Stomach (tissue), 9 donors: ENCODE results near the gene TUBB1. TPM values are rescaled to one million over a fixed set of nuclear protein-coding genes. Genes with fewer than 3 reads are reported as not detected.

Experiments
- DNase-seq, 2 donors: peaks; one replicate each; pipeline versions ENCODE4 v3.0.0 to v3.0.0-alpha.2; 2013 to 2019
- H3K27ac ChIP-seq, 5 donors: fragments of 200-600 bp in 4 of 5; sonication (generic) in 4 of 5; one replicate each; pipeline ENCODE4 v1.5.1; 2013 to 2019; ENCODE audit warnings: mild to moderate bottlenecking in 1 of 5, moderate library complexity in 1 of 5
- H3K27me3 ChIP-seq, 3 donors: fragments of 200-600 bp; sonication (generic); one replicate each; pipeline ENCODE4 v1.5.1; 2017 to 2019; ENCODE audit warnings: mixed run types in 1 of 3
- H3K36me3 ChIP-seq, 4 donors: fragments of 200-600 bp; sonication (generic); 1 replicate in 3 of 4; 2 replicates in 1 of 4; pipeline ENCODE4 v1.5.1; 2016 to 2019
- H3K4me1 ChIP-seq, 4 donors: fragments of 200-600 bp; sonication (generic); one replicate each; pipeline ENCODE4 v1.5.1; 2016 to 2019
- H3K4me3 ChIP-seq, 4 donors: fragments of 200-600 bp; sonication (generic) in 3 of 4; one replicate each; pipeline ENCODE4 v1.5.1; 2016 to 2019; ENCODE audit warnings: mild to moderate bottlenecking in 1 of 4
- H3K9me3 ChIP-seq, 4 donors: fragments of 200-600 bp; sonication (generic); one replicate each; pipeline ENCODE4 v1.5.1; 2016 to 2019
- CTCF ChIP-seq, 7 experiments: fragments of 450-650 bp in 4 of 7; fragments of 200-600 bp in 3 of 7; sonication (generic) in 3 of 7; IDR thresholded peaks; one replicate each; pipeline ENCODE4 v1.5.1; 2016 to 2019; ENCODE audit warnings: antibody characterized with exemption in 7 of 7, control low read depth in 2 of 7, mild to moderate bottlenecking in 1 of 7
- EP300 ChIP-seq: sonication (generic); formaldehyde crosslinking; IDR thresholded peaks from one replicate; pipeline ENCODE4 v1.6.1; 2017; ENCODE audit warnings: antibody characterized with exemption
- POLR2A ChIP-seq, 4 donors: fragments of 450-650 bp; IDR thresholded peaks; one replicate each; pipeline ENCODE4 v1.6.1; 2016; ENCODE audit warnings: antibody characterized with exemption in 4 of 4, control low read depth in 2 of 4, mild to moderate bottlenecking in 1 of 4, moderate library complexity in 1 of 4
- POLR2AphosphoS5 ChIP-seq, 3 donors: sonication (generic); formaldehyde crosslinking; IDR thresholded peaks; one replicate each; pipeline ENCODE4 v1.6.1; 2016; ENCODE audit warnings: antibody characterized with exemption in 3 of 3
- WGBS, 5 donors: extraction: QIAGEN DNeasy Blood & Tissue Kit in 3 of 5; methylation state at CpG; one replicate each; pipeline versions ENCODE4 v1.1.5 to v1.1.7; 2013 to 2018; 5-methylcytosine and 5-hydroxymethylcytosine counted together
- intact Hi-C: fragments of 100-400 bp; cut with DNase I; formaldehyde crosslinking; loops from one replicate; pipeline ENCODE4 v1.15.1; 2023; ENCODE audit warnings: low total_unique reads
- polyA plus RNA-seq, 3 donors: library from polyadenylated mRNA; stranded (reverse); fragments of 200-250 nt; gene quantifications; one replicate each; pipeline ENCODE4 v1.2.3, GENCODE V29; 2013
- total RNA-seq, 5 donors: library from RNA; depleted of rRNA; stranded (reverse); fragments of >200 nt; gene quantifications; one replicate each; pipeline versions ENCODE4 v1.1.0 to v1.2.3, GENCODE V29; 2014 to 2016
- donor health status: healthy with polysubstance abuse.
- donor health status: Bipolar disorder and iron deficiency.
- donor health status: healthy.

Gene TUBB1
- total and polyA plus RNA-seq, 8 donors: 0.03 to 0.55 (median 0.12) TPM; not detected in 5

- H3K4me1 ChIP-seq: peaks cover 0 to 5% (median 1%) of the 10 kb centered on the region in 4 donors
- no peaks in the 10 kb centered on the region for H3K36me3 ChIP-seq
- H3K27ac ChIP-seq: no peak overlapping the region
- no peak for DNase-seq
- H3K27me3 ChIP-seq: peaks cover 0 to 21% (median 0%) of the 10 kb centered on the region in 3 donors
- H3K9me3 ChIP-seq: no peaks in the 10 kb centered on the region
- no peak overlapping the region for H3K4me3 ChIP-seq
- WGBS, 5 donors: 38 to 76% (median 39%) methylated on average over 2 of the region's 2 CpGs
- intact Hi-C loops: no loop called here
- no peak for TF ChIP-seq POLR2A (IDR thresholded peaks at IDR 0.05)
- TF ChIP-seq CTCF (IDR thresholded peaks at IDR 0.05): no peak
- no peak for TF ChIP-seq EP300
- no peak for TF ChIP-seq POLR2AphosphoS5 (IDR thresholded peaks at IDR 0.05)
Observed at GRCh38 chr20:59069026-59069425, 49.8 kb downstream of the TUBB1 start.

GRCh38 chr20:59071216-59071615 is 52.0 kb downstream of the TUBB1 start:
- TF ChIP-seq POLR2A (IDR thresholded peaks at IDR 0.05): no peak
- TF ChIP-seq CTCF (IDR thresholded peaks at IDR 0.05): no peak
- no peak for TF ChIP-seq EP300
- TF ChIP-seq POLR2AphosphoS5 (IDR thresholded peaks at IDR 0.05): no peak
- Histone ChIP-seq H3K4me1 (no peaks in the 10 kb centered on the region), H3K27ac (no peak overlapping the region), H3K27me3 (peaks cover 0 to 28% (median 0%) of the 10 kb centered on the region in 3 donors), H3K9me3 (no peaks in the 10 kb centered on the region), H3K36me3 (no peaks in the 10 kb centered on the region), H3K4me3 (no peak overlapping the region)
- DNase-seq: no peak
- intact Hi-C loops: no loop called here
- WGBS, 5 donors: 47 to 74% (median 61%) methylated on average over 1 of the region's 1 CpG

- 83 to 96% (median 90%) methylated on average over 1 of the region's 1 CpG for WGBS, 5 donors
- H3K4me3 ChIP-seq: no peak overlapping the region
- intact Hi-C loops: no loop called here
Observed at GRCh38 chr20:59073582-59073981, 54.4 kb downstream of the TUBB1 start.

GRCh38 chr20:59074456-59074855 is 55.2 kb downstream of the TUBB1 start:
- H3K36me3 ChIP-seq: no peaks in the 10 kb centered on the region
- H3K27me3 ChIP-seq: peaks cover 0 to 50% (median 6%) of the 10 kb centered on the region in 3 donors
- no peak overlapping the region for H3K4me3 ChIP-seq
- H3K9me3 ChIP-seq: no peaks in the 10 kb centered on the region
- intact Hi-C loops: no loop called here
- no peak for TF ChIP-seq EP300
- no peak for TF ChIP-seq POLR2AphosphoS5 (IDR thresholded peaks at IDR 0.05)
- H3K4me1 ChIP-seq: no peaks in the 10 kb centered on the region
- DNase-seq: no peak
- 10 to 33% (median 14%) methylated on average over 3 of the region's 3 CpGs for whole genome bisulfite sequencing, 5 donors
- no peak overlapping the region for H3K27ac ChIP-seq

More at GRCh38 chr20:59073582-59073981, 54.4 kb downstream of the TUBB1 start:
- no peaks in the 10 kb centered on the region for H3K4me1 ChIP-seq
- peaks cover 0 to 43% (median 6%) of the 10 kb centered on the region in 3 donors for H3K27me3 ChIP-seq
- no peaks in the 10 kb centered on the region for H3K9me3 ChIP-seq
- H3K36me3 ChIP-seq: no peaks in the 10 kb centered on the region
- H3K27ac ChIP-seq: no peak overlapping the region
- no peak for DNase-seq
- TF ChIP-seq EP300 (no peak), POLR2AphosphoS5 (IDR thresholded peaks at IDR 0.05) (no peak), CTCF (IDR thresholded peaks at IDR 0.05) (no peak), POLR2A (IDR thresholded peaks at IDR 0.05) (no peak)

GRCh38 chr20:59075934-59076508 is 56.8 kb downstream of the TUBB1 start:
- H3K36me3 ChIP-seq: no peaks in the 10 kb centered on the region
- peaks cover 0 to 53% (median 6%) of the 10 kb centered on the region in 3 donors for H3K27me3 ChIP-seq
- TF ChIP-seq CTCF (IDR thresholded peaks at IDR 0.05): no peak
- TF ChIP-seq POLR2A (IDR thresholded peaks at IDR 0.05): no peak
- TF ChIP-seq POLR2AphosphoS5 (IDR thresholded peaks at IDR 0.05): no peak
- TF ChIP-seq EP300: no peak
- no peaks in the 10 kb centered on the region for H3K4me1 ChIP-seq
- no peak overlapping the region for H3K4me3 ChIP-seq
- intact Hi-C loops: no loop called here
- no peak overlapping the region for H3K27ac ChIP-seq
- no peaks in the 10 kb centered on the region for H3K9me3 ChIP-seq
- DNase-seq: no peak
- WGBS, 5 donors: 68 to 75% (median 73%) methylated on average over 4 of the region's 4 CpGs
